Prostate gland (tissue), 2 donors: ENCODE data around the gene TMEM74B. TPM values are rescaled to one million over a fixed set of nuclear protein-coding genes. Genes with fewer than 3 reads are reported as not detected.
"Not testable (repeated sequence)": the region's sequence is repeated elsewhere in the genome, so short reads cannot be mapped to it uniquely, and the experiment has no call there.

Experiments used
- DNase-seq: peaks from one replicate; pipeline ENCODE4 v3.0.0-alpha.2; 2019; ENCODE audit warnings: low spot score
- H3K27ac ChIP-seq, 2 donors: fragments of 200-600 bp; sonication (generic); 2 replicates each; pipeline ENCODE4 v1.5.1; 2017 to 2019
- H3K27me3 ChIP-seq: fragments of 200-600 bp; sonication (generic); replicated peaks from 2 replicates; pipeline ENCODE4 v1.5.1; 2019; ENCODE audit not compliant: insufficient read depth
- H3K36me3 ChIP-seq, 2 donors: fragments of 200-600 bp; sonication (generic); 1 replicate in 1 of 2; 2 replicates in 1 of 2; pipeline versions ENCODE4 v1.5.1 to v1.8.1; 2017 to 2019
- H3K4me1 ChIP-seq: fragments of 200-600 bp; sonication (generic); replicated peaks from 2 replicates; pipeline ENCODE4 v1.5.1; 2019
- H3K4me3 ChIP-seq, 2 donors: fragments of 200-600 bp; sonication (generic); 2 replicates each; pipeline ENCODE4 v1.5.1; 2017 to 2019
- H3K9me3 ChIP-seq: fragments of 200-600 bp; sonication (generic); 2 replicates; pipeline ENCODE4 v1.5.1; 2017
- CTCF ChIP-seq, 4 experiments: fragments of 200-600 bp in 2 of 4; fragments of 450-650 bp in 2 of 4; sonication (generic) in 2 of 4; IDR thresholded peaks; 1 replicate in 3 of 4; 2 replicates in 1 of 4; pipeline ENCODE4 v1.5.1; 2016 to 2019; ENCODE audit warnings: antibody characterized with exemption in 4 of 4, mild to moderate bottlenecking in 2 of 4, moderate library complexity in 2 of 4
- POLR2A ChIP-seq: fragments of 450-650 bp; IDR thresholded peaks from one replicate; pipeline ENCODE4 v1.6.1; 2016; ENCODE audit warnings: antibody characterized with exemption, mild to moderate bottlenecking
- POLR2AphosphoS5 ChIP-seq: sonication (generic); formaldehyde crosslinking; IDR thresholded peaks from one replicate; pipeline ENCODE4 v1.6.1; 2017; ENCODE audit warnings: antibody characterized with exemption
- WGBS: methylation state at CpG from one replicate; pipeline ENCODE4 v1.1.5; 2018; 5-methylcytosine and 5-hydroxymethylcytosine counted together
- intact Hi-C: fragments of 100-400 bp; cut with DNase I; formaldehyde crosslinking; loops from one replicate; pipeline ENCODE4 v1.14.2; 2022
- total RNA-seq, 2 donors: library from RNA; depleted of rRNA; stranded (reverse); fragments of >200 nt; gene quantifications; one replicate each; pipeline ENCODE4 v1.1.0, GENCODE V29; 2016

Gene TMEM74B
- total RNA-seq, 2 donors from 2014 or later = 0.59 to 3.6 TPM

GRCh38 chr20:1225263-1225782 lies 40.5 kb upstream of the TMEM74B start:
- 2% methylated on average over 30 of the region's 30 CpGs for WGBS
- H3K27me3 ChIP-seq = no peaks in the 10 kb centered on the region
- TF ChIP-seq POLR2A (no peak), POLR2AphosphoS5 (no peak), CTCF (IDR thresholded peaks at IDR 0.05) (no peak)
- no peak for DNase-seq
- H3K9me3 ChIP-seq = no peaks in the 10 kb centered on the region
- no peak overlapping the region for H3K27ac ChIP-seq
- no peaks in the 10 kb centered on the region for H3K36me3 ChIP-seq
- peaks cover 7% of the 10 kb centered on the region for H3K4me1 ChIP-seq
- peak overlapping the region; percentile 22 to 26 for H3K4me3 ChIP-seq
- intact Hi-C loops = no loop called here

GRCh38 chr20:1224205-1224890 lies 39.6 kb upstream of the TMEM74B start:
- Histone ChIP-seq H3K4me3 (no peak overlapping the region), H3K27me3 (no peaks in the 10 kb centered on the region), H3K27ac (no peak overlapping the region), H3K36me3 (no peaks in the 10 kb centered on the region), H3K9me3 (no peaks in the 10 kb centered on the region), H3K4me1 (peaks cover 7% of the 10 kb centered on the region)
- no peak for DNase-seq
- TF ChIP-seq POLR2A (no peak), POLR2AphosphoS5 (no peak), CTCF (IDR thresholded peaks at IDR 0.05) (no peak)
- intact Hi-C loops = no loop called here
- WGBS = 85% methylated on average over 20 of the region's 20 CpGs

- H3K27ac ChIP-seq, H3K4me3 ChIP-seq, H3K9me3 ChIP-seq, H3K4me1 ChIP-seq, intact Hi-C loops, H3K27me3 ChIP-seq, DNase-seq, H3K36me3 ChIP-seq: not testable (repeated sequence)
- 68% methylated on average over 4 of the region's 4 CpGs for WGBS
These were observed 38.0 kb upstream of the TMEM74B start for GRCh38 chr20:1222750-1223149.

GRCh38 chr20:1216527-1217427 lies 32.0 kb upstream of the TMEM74B start:
- H3K36me3 ChIP-seq, H3K27ac ChIP-seq, H3K4me1 ChIP-seq, H3K4me3 ChIP-seq, H3K27me3 ChIP-seq, H3K9me3 ChIP-seq, DNase-seq: not testable (repeated sequence)
- 68% methylated on average over 19 of the region's 19 CpGs for WGBS
- intact Hi-C loops = loop anchor here (10.0 kb wide), 1 partner anchor 402 kb away; no protein-coding TSS in a partner anchor

GRCh38 chr20:1215386-1216170 lies 30.8 kb upstream of the TMEM74B start:
- no peak for DNase-seq
- intact Hi-C loops = loop anchor here (10.0 kb wide), 1 partner anchor 401 kb away; no protein-coding TSS in a partner anchor
- H3K9me3 ChIP-seq = no peaks in the 10 kb centered on the region
- no peaks in the 10 kb centered on the region for H3K4me1 ChIP-seq
- no peaks in the 10 kb centered on the region for H3K36me3 ChIP-seq
- 73% methylated on average over 11 of the region's 11 CpGs for WGBS
- no peaks in the 10 kb centered on the region for H3K27me3 ChIP-seq
- TF ChIP-seq POLR2AphosphoS5 = no peak
- no peak overlapping the region for H3K4me3 ChIP-seq
- H3K27ac ChIP-seq = no peak overlapping the region

GRCh38 chr20:1214838-1215261 lies 30.1 kb upstream of the TMEM74B start:
- H3K36me3 ChIP-seq = no peaks in the 10 kb centered on the region
- no peaks in the 10 kb centered on the region for H3K27me3 ChIP-seq
- DNase-seq = no peak
- TF ChIP-seq POLR2AphosphoS5 (no peak), POLR2A (no peak), CTCF (IDR thresholded peaks at IDR 0.05) (no peak)
- no peak overlapping the region for H3K4me3 ChIP-seq
- intact Hi-C loops = loop anchor here (10.0 kb wide), 1 partner anchor 400 kb away; no protein-coding TSS in a partner anchor
- H3K4me1 ChIP-seq = no peaks in the 10 kb centered on the region
- H3K9me3 ChIP-seq = no peaks in the 10 kb centered on the region
- 61% methylated on average over 4 of the region's 4 CpGs for WGBS
- no peak overlapping the region for H3K27ac ChIP-seq
